ENCODE measurements around the gene HMGCS2.

DNA sequence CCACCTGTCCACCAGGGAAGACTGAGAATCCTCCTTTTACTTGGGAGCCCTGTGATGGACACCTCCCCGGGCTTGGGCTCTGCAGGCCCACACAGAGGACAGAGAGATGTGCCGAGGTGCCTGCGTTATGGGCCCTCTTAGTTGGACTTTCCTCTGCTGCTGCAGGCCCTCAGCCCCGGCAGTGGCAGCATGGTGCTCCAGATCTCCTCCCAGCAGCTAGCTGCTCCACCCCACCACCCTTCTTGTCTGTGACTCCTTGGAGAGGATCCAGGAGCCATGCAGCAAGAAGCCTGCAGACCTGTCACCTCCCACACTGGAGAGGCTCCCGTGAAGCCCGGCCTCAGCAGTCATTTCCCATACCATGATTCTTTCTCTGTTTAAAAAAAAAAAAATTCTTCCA lies 29.6 kb downstream of the HMGCS2 start:
- TF ChIP-seq, protein P1, sequence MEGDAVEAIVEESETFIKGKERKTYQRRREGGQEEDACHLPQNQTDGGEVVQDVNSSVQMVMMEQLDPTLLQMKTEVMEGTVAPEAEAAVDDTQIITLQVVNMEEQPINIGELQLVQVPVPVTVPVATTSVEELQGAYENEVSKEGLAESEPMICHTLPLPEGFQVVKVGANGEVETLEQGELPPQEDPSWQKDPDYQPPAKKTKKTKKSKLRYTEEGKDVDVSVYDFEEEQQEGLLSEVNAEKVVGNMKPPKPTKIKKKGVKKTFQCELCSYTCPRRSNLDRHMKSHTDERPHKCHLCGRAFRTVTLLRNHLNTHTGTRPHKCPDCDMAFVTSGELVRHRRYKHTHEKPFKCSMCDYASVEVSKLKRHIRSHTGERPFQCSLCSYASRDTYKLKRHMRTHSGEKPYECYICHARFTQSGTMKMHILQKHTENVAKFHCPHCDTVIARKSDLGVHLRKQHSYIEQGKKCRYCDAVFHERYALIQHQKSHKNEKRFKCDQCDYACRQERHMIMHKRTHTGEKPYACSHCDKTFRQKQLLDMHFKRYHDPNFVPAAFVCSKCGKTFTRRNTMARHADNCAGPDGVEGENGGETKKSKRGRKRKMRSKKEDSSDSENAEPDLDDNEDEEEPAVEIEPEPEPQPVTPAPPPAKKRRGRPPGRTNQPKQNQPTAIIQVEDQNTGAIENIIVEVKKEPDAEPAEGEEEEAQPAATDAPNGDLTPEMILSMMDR (IDR thresholded peaks at IDR 0.05) = no peak
- no peak for TF ChIP-seq POLR2AphosphoS5 (IDR thresholded peaks at IDR 0.05)
- no peak for TF ChIP-seq POLR2A (IDR thresholded peaks at IDR 0.05)
- TF ChIP-seq EP300 (IDR thresholded peaks at IDR 0.05) = no peak

All from upper lobe of left lung (tissue), 4 donors.